GOT3 (cell line): Measurements from ENCODE around the gene IFITM1.
"Not testable (repeated sequence)": the region's sequence is repeated elsewhere in the genome, so short reads cannot be mapped to it uniquely, and the experiment has no call there.

Experiments used
- DNase-seq: peaks from one replicate; lab custom pipeline; 2025; ENCODE audit warnings: mixed read lengths; lab: John Stamatoyannopoulos, UW

Gene IFITM1

DNA sequence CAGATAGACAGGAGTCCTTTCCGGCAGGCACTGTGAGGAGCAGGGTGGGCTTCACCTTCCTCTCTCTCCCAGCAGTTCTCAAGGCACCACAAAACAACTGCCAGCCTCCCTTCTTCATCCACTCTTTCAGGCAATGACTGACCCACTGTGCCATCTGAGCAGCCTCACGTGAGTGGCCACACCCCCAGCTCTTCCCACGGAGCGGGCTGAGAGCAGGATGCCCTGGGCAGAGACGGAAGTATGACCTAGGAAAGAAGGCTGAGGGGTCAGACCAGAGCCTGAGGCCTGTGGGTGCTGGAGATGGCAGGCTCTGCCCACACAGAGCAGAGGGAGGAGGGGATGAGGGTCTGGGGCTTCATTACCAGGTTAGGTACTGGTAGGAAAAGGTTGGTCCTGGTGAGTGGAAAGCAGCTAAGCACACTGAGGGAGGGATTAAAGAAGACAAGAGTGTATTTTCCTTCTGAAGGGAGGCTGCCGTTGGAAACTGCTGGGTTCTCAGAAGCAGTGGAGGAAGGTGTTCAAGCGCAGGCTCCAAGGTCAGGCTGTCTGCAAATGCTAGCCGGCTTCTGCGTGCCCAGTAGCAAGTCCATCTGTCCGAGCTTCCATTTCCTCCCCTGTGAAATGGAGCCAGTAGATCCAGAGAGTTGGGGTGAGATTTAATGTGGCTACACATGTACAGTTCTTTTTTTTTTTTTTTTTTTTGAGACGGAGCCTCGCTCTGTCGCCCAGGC, 31.0 kb upstream of the IFITM1 start:
- no peak for DNase-seq

DNA sequence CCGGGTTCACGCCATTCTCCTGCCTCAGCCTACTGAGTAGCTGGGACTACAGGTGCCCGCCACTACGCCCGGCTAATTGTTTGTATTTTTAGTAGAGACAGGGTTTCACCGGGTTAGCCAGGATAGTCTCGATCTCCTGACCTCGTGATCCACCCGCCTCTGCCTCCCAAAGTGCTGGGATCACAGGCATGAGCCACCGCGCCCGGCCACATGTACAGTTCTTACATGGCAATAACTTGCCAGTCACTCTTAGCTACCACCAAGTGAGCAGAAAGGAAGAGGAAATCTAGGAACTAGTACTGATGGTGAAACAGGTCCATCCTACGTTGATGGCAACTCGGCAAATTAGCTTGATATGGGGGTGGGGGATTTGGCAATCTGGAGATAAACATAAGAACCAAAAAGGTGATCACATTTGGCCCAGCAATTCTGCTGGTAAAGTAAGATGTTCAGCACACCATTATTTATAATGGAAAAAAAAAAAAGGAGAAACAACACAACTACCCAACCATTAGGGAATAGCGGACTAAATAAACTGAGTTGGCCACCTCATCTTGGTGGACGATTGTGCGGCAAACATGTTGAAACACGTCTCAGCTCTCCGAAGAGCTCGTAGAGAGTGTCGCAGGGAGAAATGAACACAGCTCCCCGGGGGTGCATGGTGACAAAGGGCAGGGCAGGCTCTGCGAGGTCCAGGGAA, 30.3 kb upstream of the IFITM1 start:
- no peak for DNase-seq

DNA sequence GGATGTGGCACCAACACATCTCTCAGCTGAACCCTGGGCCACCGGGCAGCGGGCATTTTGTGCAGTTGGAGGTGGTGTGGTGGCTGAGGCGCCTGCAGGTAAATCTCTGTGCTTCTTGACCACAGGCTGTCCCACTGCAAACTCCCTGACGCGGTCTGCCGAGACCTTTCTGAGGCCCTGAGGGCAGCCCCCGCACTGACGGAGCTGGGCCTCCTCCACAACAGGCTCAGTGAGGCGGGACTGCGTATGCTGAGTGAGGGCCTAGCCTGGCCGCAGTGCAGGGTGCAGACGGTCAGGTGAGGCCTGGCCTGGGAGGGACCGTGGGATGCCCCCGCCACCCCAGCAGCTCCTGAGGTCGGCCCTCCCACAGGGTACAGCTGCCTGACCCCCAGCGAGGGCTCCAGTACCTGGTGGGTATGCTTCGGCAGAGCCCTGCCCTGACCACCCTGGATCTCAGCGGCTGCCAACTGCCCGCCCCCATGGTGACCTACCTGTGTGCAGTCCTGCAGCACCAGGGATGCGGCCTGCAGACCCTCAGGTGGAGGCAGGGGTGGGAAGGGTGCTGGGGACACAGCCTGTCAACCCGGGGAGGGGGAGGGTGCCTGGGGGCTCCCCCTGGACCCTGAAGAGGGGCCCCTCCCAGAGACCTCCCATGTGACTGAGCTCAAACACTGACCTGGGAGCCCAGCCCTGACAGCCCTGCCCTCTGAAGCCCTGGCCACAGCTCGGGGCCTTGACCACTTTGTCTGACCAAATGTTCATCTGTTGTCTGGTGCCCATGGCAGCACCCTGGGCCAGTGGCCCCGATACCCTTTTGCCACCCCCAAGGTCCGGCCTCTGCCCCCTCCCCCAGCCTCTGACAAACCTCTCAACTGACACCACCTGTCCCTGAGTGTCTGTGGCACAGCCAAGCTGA, 29.5 kb upstream of the IFITM1 start:
- DNase-seq: no peak

DNA sequence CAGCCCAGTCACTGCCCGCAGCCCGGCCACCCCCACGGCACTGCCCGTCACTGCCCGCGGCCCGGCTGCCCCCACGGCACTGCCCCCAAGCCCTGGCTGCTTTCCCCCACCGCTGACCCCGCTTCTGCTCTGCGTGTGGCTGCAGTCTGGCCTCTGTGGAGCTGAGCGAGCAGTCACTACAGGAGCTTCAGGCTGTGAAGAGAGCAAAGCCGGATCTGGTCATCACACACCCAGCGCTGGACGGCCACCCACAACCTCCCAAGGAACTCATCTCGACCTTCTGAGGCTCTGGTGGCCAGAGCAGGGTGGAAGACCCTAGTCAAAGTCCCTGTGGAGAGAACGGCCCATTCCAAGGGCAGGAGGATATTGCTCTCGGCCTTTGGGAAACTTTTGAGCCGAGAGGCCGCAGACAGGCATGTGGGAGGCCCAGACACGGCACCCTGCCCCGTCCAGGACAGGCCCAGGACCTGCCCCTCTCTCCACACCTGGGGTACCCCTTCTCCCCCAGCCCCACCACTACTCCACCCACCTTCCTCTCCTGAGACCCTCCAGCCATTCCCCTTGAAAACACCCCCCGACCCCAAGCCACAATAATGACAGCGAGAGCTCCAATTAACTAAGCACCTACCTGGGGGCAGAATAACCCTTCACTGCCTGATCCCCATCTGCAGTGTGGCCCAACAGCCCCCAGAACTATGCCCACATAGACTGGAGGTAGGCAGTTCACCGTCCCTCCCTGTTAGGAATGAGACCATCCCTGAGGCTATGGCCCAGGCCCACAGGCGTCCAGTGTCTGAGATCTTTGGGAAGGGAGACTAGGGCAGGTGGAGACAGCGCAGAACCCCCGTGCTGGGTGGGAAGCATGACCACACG, 28.6 kb upstream of the IFITM1 start:
- DNase-seq: no peak

DNA sequence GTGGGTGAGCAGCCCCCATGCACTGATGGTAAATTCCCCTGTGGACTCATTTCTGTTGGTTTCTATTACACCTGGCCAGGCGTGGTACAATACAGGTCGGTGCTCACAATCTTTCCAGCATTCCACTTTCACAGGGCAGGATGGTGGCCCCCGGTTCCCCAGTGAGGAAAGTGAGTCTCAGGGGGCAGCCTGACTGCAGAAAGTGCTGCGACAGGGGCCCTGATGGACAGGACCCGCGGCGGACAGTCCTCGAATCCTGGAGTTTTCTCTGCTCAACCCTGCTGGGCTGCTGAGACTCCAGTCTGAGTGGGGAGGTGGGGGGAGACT, 28.0 kb upstream of the IFITM1 start:
- no peak for DNase-seq

DNA sequence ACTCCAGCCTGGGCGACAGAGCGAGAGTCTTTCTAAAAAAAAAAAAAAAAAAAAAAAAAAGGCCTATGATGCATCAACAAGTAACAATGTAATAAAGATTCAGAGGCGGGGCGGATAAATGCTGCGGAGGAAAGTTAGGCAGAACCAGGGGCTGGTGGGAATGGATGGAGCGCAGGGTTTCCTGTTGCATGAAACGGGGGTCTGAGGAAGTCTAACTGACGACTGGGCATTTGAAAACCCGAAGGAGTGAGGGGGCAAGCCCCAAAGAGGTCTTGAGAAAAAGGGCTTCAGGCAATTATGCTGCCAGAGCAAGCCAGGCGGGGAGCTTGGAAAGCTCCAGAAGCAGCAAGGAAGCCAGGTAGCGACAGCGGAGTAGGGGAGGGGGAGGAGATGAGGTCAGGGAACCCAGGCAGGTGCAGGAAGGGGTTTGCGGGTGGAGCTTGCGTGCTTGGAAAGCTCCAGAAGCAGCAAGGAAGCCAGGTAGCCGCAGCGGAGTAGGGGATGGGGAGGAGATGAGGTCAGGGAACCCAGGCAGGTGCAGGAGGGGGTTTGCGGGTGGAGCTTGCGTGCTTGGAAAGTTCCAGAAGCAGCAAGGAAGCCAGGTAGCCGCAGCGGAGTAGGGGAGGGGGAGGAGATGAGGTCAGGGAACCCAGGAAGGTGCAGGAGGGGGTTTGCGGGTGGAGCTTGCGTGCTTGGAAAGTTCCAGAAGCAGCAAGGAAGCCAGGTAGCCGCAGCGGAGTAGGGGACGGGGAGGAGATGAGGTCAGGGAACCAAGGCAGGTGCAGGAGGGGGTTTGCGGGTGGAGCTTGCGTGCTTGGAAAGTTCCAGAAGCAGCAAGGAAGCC, 26.6 kb upstream of the IFITM1 start:
- DNase-seq: not testable (repeated sequence)

DNA sequence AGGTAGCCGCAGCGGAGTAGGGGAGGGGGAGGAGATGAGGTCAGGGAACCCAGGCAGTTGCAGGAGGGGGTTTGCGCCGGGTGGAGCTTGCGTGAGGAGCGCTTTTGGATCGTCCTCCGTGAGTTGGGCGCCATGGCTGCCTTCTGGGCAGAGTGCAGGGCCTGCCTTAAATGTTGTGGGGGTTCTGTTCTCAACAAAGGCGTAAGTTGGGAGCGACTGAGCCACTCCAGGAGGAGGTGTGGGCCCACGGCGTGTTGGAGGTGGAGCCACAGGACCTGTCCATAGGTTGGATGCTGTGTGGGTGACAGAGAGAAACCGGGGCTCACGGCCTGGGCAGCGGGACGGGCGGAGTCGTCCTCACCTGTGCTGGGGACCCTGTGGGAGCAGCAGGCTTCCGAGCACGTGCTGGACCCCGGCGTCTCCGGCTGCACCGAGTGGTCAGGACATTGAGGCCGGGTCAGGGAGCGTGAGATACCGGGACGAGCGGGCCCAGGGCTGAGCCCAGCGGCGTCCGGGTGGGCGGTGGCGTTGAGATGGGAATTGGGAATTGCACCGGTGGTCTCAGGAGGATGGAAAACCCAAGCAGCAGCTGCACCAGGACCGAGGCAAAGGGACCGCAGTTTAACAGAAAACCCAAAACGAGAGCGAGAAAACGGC, 25.9 kb upstream of the IFITM1 start:
- DNase-seq: no peak

DNA sequence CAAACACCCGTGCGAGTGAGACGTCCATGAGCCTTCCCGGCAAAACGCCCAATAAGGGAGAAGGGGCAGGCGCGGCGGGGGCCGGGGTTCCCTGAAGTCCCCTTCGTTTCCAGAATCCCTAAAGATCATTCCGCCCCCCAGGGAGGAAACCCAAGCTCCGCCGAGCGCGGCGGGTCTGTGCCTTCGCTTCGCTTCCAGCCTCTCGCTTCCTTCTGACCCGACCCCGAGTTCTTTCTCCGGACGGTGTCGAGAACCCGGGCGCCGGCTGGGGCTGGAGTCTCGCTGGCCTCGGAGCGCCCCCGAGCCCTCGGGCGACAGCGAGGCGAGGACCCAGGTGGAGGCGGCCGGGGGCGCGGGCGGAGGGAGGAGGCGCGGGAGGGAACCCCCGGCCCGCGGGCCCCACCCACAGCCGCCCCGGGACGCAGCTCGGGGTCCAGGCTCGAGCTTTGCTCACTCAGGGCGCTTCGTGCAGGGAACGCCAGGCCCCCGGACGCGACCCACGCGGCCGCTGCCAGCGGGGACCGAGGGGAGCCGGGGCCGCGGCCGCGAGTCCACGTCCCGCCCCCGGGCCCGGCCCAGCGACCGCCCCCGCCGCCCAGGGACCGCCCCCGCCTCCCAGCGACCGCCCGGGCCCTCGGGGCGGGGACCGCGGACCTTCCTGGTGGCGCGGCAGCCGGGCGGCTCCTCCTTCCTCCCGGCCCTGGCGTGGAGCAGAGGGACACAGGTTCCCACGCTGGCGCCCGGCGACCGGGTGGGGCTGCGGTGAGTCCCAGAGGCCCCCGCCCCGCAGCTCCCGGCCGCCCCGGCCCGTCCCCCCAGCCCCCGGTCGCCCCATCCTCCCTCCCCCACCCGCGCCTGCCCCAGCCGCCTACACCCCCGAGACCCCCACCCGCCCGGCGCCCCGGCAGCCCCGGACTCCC, 25.1 kb upstream of the IFITM1 start, which contains the start of gene PGGHG:
PGGHG (plus strand) TSS at position 649 of the 920 bp plus-strand sequence. CDS start 691 bp downstream, outside the sequence.
- DNase-seq: no peak

DNA sequence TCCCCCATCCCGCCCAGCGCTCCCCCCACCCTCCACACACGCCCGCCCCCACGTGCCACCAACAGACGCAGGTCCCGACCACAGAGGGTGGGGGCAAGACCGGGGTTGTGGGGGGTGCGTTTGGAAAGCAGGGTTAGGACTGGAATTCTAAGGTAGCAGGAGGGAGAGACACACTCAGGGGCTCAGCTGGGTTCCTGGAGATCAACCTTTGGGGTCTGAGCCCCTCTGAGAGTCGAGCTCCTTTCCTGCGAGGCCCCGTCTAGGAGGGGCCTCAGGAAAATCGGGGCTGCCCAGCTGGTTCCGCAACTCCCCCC, 24.5 kb upstream of the IFITM1 start:
- no peak for DNase-seq

DNA sequence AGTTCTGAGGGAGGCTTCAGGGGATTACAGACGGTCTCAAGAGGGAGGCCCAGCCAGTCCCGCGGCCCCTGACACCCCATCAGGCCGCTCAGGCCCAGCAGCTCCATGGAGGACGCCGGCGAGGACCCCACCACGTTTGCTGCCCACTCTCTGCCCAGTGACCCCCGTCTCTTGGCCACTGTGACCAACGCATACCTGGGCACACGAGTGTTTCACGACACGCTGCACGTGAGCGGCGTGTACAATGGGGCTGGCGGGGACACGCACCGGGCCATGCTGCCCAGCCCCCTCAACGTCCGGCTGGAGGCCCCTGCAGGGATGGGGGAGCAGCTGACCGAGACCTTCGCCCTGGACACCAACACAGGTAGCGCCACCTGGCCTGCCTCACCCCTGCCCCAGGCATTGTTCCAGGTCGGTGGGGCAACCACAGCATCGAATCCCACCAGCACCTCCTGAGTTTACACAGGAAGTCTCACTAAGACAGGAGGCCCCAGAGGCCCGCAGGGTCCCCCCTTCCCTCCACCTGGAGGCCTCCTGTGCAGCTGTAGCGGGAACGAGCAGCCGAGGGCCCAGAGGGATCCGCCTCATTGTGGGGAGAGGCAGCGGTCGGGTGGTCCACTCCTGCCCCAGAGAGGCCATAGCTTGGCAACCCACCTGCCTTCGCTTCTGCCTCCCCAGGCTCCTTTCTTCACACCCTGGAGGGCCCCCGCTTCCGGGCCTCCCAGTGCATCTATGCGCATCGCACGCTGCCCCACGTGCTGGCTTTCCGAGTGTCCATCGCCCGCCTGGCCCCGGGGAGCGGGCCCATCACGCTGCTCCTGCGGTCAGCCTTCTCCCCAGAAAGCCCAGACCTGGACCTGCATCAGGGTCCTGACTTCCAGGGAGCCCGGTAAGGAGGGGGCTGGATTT, 23.9 kb upstream of the IFITM1 start:
- no peak for DNase-seq

DNA sequence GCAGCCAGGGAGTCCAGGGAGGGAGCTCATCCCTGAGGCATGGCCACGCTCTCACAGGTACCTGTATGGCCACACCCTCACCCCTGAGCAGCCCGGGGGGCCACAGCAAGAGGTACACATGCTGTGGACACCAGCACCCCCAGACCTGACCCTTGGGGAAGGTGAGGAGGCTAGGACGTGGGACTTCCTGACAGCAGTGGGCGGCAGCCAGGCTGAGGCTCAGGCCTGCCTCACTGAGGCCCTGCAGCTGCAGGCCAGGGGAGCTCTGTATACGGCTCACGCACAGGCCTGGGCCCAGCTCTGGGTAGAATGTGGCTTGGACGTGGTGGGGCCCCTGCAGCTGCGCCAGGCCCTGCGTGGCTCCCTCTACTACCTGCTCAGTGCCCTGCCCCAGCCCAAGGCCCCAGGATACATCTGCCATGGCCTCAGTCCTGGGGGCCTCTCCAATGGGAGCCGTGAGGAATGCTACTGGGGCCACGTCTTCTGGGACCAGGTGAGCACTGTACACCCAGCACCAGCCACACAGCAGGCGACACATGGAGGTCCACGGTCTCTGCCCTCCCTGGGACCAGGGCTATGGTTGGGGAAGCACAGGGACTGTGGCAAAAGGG, 23.1 kb upstream of the IFITM1 start:
- no peak for DNase-seq

DNA sequence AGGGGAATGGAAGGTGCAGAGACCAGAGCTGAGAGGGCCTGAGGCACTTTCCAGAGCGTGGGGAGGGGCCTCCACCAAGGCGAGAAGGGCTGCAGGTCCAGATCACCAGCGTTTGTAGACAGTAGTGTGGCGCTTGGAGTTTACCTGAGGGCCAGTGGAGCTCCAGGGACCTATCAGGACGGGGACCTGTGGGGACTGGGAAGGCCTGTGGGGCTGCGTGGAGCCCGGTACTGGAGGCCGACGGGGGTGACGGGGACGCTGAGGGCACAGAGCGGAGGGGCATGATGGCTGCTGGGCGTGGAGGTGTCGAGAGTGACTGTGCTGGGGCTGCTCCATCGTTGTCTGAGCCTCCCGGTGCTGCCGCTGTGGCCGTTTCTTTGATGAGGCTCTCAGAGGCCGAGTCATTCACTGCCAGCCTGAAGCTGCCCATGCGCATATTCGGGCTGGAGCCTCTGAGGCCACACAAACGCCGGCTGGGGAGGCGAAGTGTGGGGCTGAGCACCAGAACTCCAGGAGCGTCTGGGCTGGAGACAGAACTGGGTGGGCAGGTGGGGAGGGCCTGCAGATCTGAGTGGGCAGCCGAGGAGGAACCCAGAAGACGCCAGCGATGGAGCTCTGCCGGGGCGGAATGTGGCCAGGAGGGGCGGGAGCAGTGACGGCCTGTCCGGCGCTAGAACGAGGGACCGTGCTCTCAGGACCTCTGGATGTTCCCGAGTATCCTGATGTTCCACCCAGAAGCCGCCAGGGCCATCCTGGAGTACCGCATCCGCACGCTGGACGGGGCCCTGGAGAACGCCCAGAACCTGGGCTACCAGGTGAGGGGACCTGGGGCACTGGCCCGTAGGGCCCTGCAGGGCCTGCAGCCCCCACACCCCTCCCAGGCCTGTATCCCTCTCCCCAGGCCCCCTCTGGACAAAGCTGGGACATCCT, 22.3 kb upstream of the IFITM1 start:
- no peak for DNase-seq

DNA sequence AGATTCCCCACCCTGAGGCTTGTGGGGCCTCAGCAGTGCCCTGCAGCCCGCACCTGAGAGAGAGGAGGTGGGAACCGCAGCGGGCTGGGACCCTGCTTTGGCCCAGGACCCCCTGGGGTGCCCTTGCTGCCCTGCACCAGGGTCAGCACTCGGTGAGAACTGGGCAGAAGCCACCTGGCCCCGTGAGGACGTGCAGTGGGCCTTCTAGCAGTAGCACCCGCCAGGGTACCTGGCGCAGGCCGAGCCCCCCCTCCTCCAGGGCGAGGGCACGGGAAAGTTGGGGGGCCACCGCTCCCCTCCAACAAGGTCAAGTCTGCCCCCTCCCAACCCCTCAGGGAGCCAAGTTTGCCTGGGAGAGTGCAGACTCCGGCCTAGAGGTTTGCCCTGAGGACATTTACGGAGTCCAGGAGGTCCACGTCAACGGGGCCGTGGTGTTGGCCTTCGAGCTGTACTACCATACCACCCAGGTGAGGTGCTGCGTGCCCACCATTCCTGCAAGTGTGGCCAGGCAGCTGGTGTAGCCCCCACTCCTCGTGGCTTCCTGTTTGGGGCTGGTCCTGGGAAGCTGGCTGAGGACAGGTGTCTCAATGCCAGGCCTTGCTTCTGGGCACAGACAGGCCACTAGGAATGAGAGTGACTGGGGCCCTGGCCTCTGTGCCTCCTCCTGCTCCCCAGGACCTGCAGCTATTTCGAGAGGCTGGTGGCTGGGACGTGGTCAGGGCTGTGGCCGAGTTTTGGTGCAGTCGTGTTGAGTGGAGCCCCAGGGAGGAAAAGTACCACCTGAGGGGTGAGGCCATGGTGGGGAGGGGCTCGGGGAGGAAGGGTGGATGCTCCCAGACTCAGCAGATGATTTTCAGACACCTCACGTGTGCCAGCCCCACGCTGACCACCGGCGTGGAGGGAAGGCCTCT, 21.4 kb upstream of the IFITM1 start:
- DNase-seq: no peak

DNA sequence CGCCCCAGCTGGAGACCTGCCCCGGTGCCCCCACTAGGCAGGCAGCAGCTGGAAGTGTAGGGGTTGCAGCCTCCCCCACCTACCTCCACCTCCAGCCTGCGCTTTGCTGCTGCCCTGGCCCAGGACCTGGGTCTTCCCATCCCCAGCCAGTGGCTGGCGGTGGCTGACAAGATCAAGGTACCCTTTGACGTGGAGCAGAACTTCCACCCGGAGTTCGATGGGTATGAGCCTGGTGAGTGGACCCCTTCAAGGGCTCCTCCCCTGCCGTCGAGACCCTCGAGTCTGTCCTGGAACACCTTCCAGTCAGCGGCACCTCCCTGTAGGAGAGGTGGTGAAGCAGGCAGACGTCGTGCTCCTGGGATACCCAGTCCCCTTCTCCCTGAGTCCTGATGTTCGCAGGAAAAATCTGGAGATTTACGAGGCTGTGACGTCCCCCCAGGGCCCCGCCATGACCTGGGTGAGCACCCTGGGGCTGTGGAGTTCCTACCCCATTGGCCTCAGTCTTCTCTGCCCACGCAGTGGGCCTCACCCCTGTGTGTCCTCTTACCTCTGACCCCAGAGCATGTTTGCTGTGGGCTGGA, 20.5 kb upstream of the IFITM1 start:
- no peak for DNase-seq
